ENCODE measurements around the gene RAB3IL1.

RAB3IL1 gene

GRCh38 chr11:61918251-61918937 is 1.0 kb upstream of the RAB3IL1 start:
- H3K27me3 Mint-ChIP-seq = peaks cover 73% of the 10 kb centered on the region

GRCh38 chr11:61916737-61917333 is 531 bp downstream of the RAB3IL1 start:
- Mint-ChIP-seq H3K9me3 (no peaks in the 10 kb centered on the region), H3K4me1 (ENCODE audit: low read depth) (peaks cover 6% of the 10 kb centered on the region), H3K27me3 (peaks cover 74% of the 10 kb centered on the region), H3K4me3 (peak overlapping the region; percentile 55), H3K27ac (no peak overlapping the region), H3K36me3 (ENCODE audit: low read depth) (no peaks in the 10 kb centered on the region)
- DNase-seq = no peak

More at GRCh38 chr11:61918251-61918937, 1.0 kb upstream of the RAB3IL1 start:
- Mint-ChIP-seq H3K4me3 (peak overlapping the region; percentile 66), H3K27ac (no peak overlapping the region), H3K36me3 (ENCODE audit: low read depth) (no peaks in the 10 kb centered on the region), H3K9me3 (no peaks in the 10 kb centered on the region), H3K4me1 (ENCODE audit: low read depth) (peaks cover 6% of the 10 kb centered on the region)
- DNase-seq = no peak

- Mint-ChIP-seq H3K27ac (no peak overlapping the region), H3K4me3 (no peak overlapping the region), H3K4me1 (ENCODE audit: low read depth) (peaks cover 6% of the 10 kb centered on the region), H3K9me3 (no peaks in the 10 kb centered on the region), H3K27me3 (peaks cover 59% of the 10 kb centered on the region), H3K36me3 (ENCODE audit: low read depth) (no peaks in the 10 kb centered on the region)
- no peak for DNase-seq
These were observed 2.7 kb downstream of the RAB3IL1 start for GRCh38 chr11:61914471-61915171.

- H3K9me3 Mint-ChIP-seq = no peaks in the 10 kb centered on the region
- H3K27ac Mint-ChIP-seq = no peak overlapping the region
- no peaks in the 10 kb centered on the region for H3K36me3 Mint-ChIP-seq (ENCODE audit: low read depth)
- no peak overlapping the region for H3K4me3 Mint-ChIP-seq
- H3K4me1 Mint-ChIP-seq (ENCODE audit: low read depth) = peaks cover 6% of the 10 kb centered on the region
- peaks cover 51% of the 10 kb centered on the region for H3K27me3 Mint-ChIP-seq
- peak; percentile 18 for DNase-seq
These were observed 3.5 kb downstream of the RAB3IL1 start for GRCh38 chr11:61913699-61914395.

GRCh38 chr11:61912991-61913698 is 4.2 kb downstream of the RAB3IL1 start:
- peaks cover 6% of the 10 kb centered on the region for H3K4me1 Mint-ChIP-seq (ENCODE audit: low read depth)
- H3K27me3 Mint-ChIP-seq = peaks cover 44% of the 10 kb centered on the region
- H3K36me3 Mint-ChIP-seq (ENCODE audit: low read depth) = no peaks in the 10 kb centered on the region
- no peak overlapping the region for H3K4me3 Mint-ChIP-seq
- no peak overlapping the region for H3K27ac Mint-ChIP-seq
- no peak for DNase-seq
- H3K9me3 Mint-ChIP-seq = no peaks in the 10 kb centered on the region

- no peak for DNase-seq
- no peaks in the 10 kb centered on the region for H3K9me3 Mint-ChIP-seq
- H3K36me3 Mint-ChIP-seq (ENCODE audit: low read depth) = no peaks in the 10 kb centered on the region
- H3K4me1 Mint-ChIP-seq (ENCODE audit: low read depth) = no peaks in the 10 kb centered on the region
- no peak overlapping the region for H3K27ac Mint-ChIP-seq
- H3K27me3 Mint-ChIP-seq = peaks cover 38% of the 10 kb centered on the region
- no peak overlapping the region for H3K4me3 Mint-ChIP-seq
These were observed 4.9 kb downstream of the RAB3IL1 start for GRCh38 chr11:61912530-61912898.

- Mint-ChIP-seq H3K9me3 (no peaks in the 10 kb centered on the region), H3K27ac (no peak overlapping the region), H3K4me1 (ENCODE audit: low read depth) (no peaks in the 10 kb centered on the region), H3K4me3 (no peak overlapping the region), H3K36me3 (ENCODE audit: low read depth) (no peaks in the 10 kb centered on the region), H3K27me3 (peaks cover 36% of the 10 kb centered on the region)
- no peak for DNase-seq
These were observed 5.5 kb downstream of the RAB3IL1 start for GRCh38 chr11:61911701-61912529.

GRCh38 chr11:61911128-61911700 is 6.2 kb downstream of the RAB3IL1 start:
- Mint-ChIP-seq H3K4me1 (ENCODE audit: low read depth) (no peaks in the 10 kb centered on the region), H3K36me3 (ENCODE audit: low read depth) (no peaks in the 10 kb centered on the region), H3K27me3 (peaks cover 30% of the 10 kb centered on the region)

GRCh38 chr11:61910187-61911127 is 6.9 kb downstream of the RAB3IL1 start:
- Mint-ChIP-seq H3K36me3 (ENCODE audit: low read depth) (no peaks in the 10 kb centered on the region), H3K27me3 (peaks cover 23% of the 10 kb centered on the region), H3K4me3 (no peak overlapping the region), H3K9me3 (no peaks in the 10 kb centered on the region), H3K4me1 (ENCODE audit: low read depth) (no peaks in the 10 kb centered on the region), H3K27ac (no peak overlapping the region)
- DNase-seq = no peak

More at GRCh38 chr11:61911128-61911700, 6.2 kb downstream of the RAB3IL1 start:
- H3K27ac Mint-ChIP-seq = no peak overlapping the region
- H3K9me3 Mint-ChIP-seq = no peaks in the 10 kb centered on the region
- H3K4me3 Mint-ChIP-seq = no peak overlapping the region
- no peak for DNase-seq

GRCh38 chr11:61908730-61909316 is 8.5 kb downstream of the RAB3IL1 start:
- H3K4me1 Mint-ChIP-seq (ENCODE audit: low read depth) = no peaks in the 10 kb centered on the region
- no peak overlapping the region for H3K4me3 Mint-ChIP-seq
- no peaks in the 10 kb centered on the region for H3K36me3 Mint-ChIP-seq (ENCODE audit: low read depth)
- no peaks in the 10 kb centered on the region for H3K9me3 Mint-ChIP-seq
- DNase-seq = no peak
- H3K27ac Mint-ChIP-seq = no peak overlapping the region
- H3K27me3 Mint-ChIP-seq = peaks cover 9% of the 10 kb centered on the region

- Mint-ChIP-seq H3K9me3 (no peaks in the 10 kb centered on the region), H3K27me3 (peaks cover 6% of the 10 kb centered on the region), H3K36me3 (ENCODE audit: low read depth) (no peaks in the 10 kb centered on the region), H3K27ac (no peak overlapping the region), H3K4me3 (no peak overlapping the region), H3K4me1 (ENCODE audit: low read depth) (no peaks in the 10 kb centered on the region)
- DNase-seq = no peak
These were observed 9.3 kb downstream of the RAB3IL1 start for GRCh38 chr11:61907871-61908729.
